ENCODE measurements around the gene GBP4.
"Not testable (repeated sequence)": the region's sequence is repeated elsewhere in the genome, so short reads cannot be mapped to it uniquely, and the experiment has no call there.

Gene GBP4

GRCh38 chr1:89198491-89199072 is at the start of gene GBP4:
Gene GBP4, minus strand, starts transcription at chr1:89198942. Its CDS starts 108 bp downstream, at chr1:89198834.
- no peak for DNase-seq (ENCODE audit: low read depth)

- DNase-seq (ENCODE audit: low read depth): no peak
Measured at GRCh38 chr1:89243046-89243445, 44.3 kb upstream of the GBP4 start.

- DNase-seq (ENCODE audit: low read depth): no peak
Measured at GRCh38 chr1:89221341-89221740, 22.6 kb upstream of the GBP4 start.

GRCh38 chr1:89219851-89220250 is 21.1 kb upstream of the GBP4 start:
- DNase-seq (ENCODE audit: low read depth): not testable (repeated sequence)

- DNase-seq (ENCODE audit: low read depth): not testable (repeated sequence)
Measured at GRCh38 chr1:89218941-89219340, 20.2 kb upstream of the GBP4 start.

- no peak for DNase-seq (ENCODE audit: low read depth)
Measured at GRCh38 chr1:89213347-89213746, 14.6 kb upstream of the GBP4 start.

GRCh38 chr1:89211035-89211634 is 12.4 kb upstream of the GBP4 start:
- DNase-seq (ENCODE audit: low read depth): no peak

GRCh38 chr1:89206373-89206772 is 7.6 kb upstream of the GBP4 start:
- DNase-seq (ENCODE audit: low read depth): no peak

GRCh38 chr1:89203166-89203565 is 4.4 kb upstream of the GBP4 start:
- DNase-seq (ENCODE audit: low read depth): peak; percentile 73

GRCh38 chr1:89201106-89201794 is 2.5 kb upstream of the GBP4 start:
- no peak for DNase-seq (ENCODE audit: low read depth)

- peak; percentile 38 for DNase-seq (ENCODE audit: low read depth)
Measured at GRCh38 chr1:89200663-89201062, 1.9 kb upstream of the GBP4 start.

GRCh38 chr1:89199525-89200031 is 836 bp upstream of the GBP4 start:
- DNase-seq (ENCODE audit: low read depth): no peak

- no peak for DNase-seq (ENCODE audit: low read depth)
Measured at GRCh38 chr1:89198081-89198480, 661 bp downstream of the GBP4 start.

- no peak for DNase-seq (ENCODE audit: low read depth)
Measured at GRCh38 chr1:89195476-89195875, 3.3 kb downstream of the GBP4 start.

GRCh38 chr1:89191314-89191713 is 7.4 kb downstream of the GBP4 start:
- no peak for DNase-seq (ENCODE audit: low read depth)

- no peak for DNase-seq (ENCODE audit: low read depth)
Measured at GRCh38 chr1:89190017-89190416, 8.7 kb downstream of the GBP4 start.

- DNase-seq (ENCODE audit: low read depth): no peak
Measured at GRCh38 chr1:89179343-89179742, 19.4 kb downstream of the GBP4 start.

GRCh38 chr1:89176971-89177370 is 21.8 kb downstream of the GBP4 start:
- no peak for DNase-seq (ENCODE audit: low read depth)

GRCh38 chr1:89175601-89176256 is 23.0 kb downstream of the GBP4 start, which contains the start of gene GBP7:
Gene GBP7, minus strand, starts transcription at chr1:89176003. Its CDS starts 4,068 bp downstream, at chr1:89171935.
- no peak for DNase-seq (ENCODE audit: low read depth)

GRCh38 chr1:89174491-89174890 is 24.3 kb downstream of the GBP4 start:
- DNase-seq (ENCODE audit: low read depth): no peak

- no peak for DNase-seq (ENCODE audit: low read depth)
Measured at GRCh38 chr1:89172468-89173143, 26.1 kb downstream of the GBP4 start.

GRCh38 chr1:89171067-89171438 is 27.7 kb downstream of the GBP4 start:
- DNase-seq (ENCODE audit: low read depth): no peak

Measured in GM04503 (cell line).